Activated CD4-positive, alpha-beta T cell treated with anti-CD3 and anti-CD28 coated beads, Interleukin-2, Interleukin-6, amounts not matched to agents 100 ng/mL and 50 ng/mL, durations not matched to agents 16 hours and 8 hours (primary cell): ENCODE measurements around the gene MYO9B.

Source experiments
- DNase-seq: peaks from one replicate; pipeline ENCODE4 v3.0.0-alpha.2; 2020

MYO9B gene

DNA sequence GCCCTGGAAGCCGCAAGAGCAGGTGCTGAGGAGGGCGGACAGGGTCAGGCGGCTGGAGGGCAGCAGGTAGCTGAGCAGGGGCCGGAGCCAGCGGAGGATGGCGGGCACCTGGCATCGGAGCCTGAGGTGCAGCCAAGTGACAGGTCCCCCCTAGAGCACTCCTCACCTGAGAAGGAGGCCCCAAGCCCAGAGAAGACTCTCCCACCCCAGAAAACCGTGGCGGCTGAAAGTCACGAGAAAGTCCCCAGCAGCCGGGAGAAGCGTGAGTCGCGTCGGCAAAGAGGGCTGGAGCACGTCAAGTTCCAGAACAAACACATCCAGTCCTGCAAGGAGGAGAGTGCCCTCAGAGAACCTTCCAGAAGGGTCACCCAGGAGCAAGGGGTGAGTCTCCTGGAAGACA lies 119.0 kb downstream of the MYO9B start:
- DNase-seq, result no peak

DNA sequence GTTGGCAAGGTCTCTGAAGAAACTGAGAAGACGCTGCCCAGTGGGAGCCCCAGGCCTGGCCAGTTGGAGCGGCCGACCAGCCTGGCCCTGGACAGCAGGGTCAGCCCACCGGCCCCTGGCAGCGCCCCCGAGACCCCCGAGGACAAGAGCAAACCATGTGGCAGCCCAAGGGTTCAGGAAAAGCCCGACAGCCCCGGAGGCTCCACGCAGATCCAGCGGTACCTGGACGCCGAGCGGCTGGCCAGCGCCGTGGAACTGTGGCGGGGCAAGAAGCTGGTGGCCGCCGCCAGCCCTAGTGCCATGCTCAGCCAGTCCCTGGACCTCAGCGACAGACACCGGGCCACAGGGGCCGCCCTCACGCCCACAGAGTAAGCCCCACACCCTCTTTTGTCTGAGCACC lies 119.5 kb downstream of the MYO9B start:
- no peak for DNase-seq

DNA sequence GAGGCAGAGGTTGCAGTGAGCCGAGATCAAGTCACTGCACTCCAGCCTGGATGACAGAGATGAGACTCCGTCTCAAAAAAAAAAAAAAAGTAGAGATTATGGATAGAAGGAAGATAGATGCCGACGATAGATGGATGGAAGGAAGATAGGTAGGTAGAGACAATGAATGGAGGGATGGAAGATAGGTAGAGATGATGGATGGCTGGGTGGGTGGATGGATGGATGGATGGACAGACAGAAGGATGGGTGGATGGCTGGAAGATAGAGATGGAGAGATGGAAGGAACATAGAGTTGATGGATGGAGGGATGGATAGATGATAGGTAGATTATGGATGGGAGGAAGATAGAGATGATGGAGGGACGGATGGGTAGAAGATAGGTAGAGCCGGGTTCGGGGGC lies 121.0 kb downstream of the MYO9B start:
- no peak for DNase-seq

DNA sequence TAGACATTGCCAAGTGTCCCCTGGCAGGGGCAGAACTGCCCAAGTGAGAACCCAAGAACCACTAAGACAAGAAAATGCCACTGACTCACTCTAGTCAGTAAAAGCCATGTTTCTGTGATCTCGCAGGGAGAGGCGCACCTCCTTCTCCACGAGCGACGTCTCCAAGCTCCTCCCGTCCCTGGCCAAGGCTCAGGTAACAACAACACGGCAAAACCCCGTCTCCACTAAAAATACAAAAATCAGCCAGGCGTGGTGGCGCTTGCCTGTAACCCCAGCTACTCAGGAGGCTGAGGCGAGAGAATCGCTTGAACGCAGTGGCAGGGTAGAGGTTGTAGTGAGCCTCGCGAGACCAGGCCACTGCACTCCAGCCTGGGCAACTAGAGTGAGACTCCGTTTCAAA lies 122.1 kb downstream of the MYO9B start:
- no peak for DNase-seq

DNA sequence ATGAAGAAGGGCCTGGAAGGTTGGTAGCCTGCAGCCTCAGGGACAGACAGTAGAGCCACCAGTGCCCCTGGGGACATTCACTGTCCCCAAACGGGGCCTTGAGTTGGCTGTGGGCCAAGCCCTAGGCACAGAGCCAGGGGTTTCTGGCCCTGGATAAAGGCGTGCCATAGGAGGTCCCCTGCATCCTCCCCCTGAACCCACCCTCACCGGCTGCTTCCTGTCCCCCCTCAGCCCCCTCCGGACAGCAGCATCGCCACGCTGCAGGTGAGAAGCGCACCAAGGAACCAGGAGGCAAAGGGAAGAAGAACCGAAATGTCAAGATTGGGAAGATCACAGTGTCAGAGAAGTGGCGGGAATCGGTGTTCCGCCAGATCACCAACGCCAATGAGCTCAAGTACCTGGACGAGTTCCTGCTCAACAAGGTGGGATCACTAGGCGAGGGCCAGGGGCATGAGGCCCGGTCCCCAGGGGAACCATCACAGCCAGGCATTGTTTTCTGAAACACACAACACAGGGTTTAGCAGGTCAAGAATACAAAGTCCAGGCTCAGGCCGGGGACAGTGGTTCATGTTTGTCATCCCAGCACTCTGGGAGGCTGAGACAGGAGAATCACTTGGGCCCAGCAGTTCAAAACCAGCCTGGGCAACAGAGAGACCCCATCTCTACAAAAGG lies 125.0 kb downstream of the MYO9B start:
- DNase-seq, result no peak

DNA sequence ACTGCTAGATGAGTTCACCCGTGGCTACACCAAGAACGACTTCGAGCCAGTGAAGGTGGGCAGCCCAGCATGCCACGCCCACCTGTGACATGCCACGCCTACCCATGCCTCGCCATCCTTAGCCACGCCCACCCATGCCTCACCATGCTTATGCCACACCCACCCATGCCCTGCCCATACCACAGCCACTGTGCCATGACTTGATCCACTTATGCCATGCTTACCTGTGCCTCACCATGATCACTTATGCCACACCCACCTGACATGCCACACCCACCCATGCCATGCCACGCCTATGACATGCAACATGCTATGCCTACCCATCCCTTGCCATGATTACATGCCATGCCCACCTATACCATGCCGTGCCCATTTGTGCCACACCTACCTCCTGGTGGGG lies 126.7 kb downstream of the MYO9B start:
- DNase-seq, result peak; percentile 33

DNA sequence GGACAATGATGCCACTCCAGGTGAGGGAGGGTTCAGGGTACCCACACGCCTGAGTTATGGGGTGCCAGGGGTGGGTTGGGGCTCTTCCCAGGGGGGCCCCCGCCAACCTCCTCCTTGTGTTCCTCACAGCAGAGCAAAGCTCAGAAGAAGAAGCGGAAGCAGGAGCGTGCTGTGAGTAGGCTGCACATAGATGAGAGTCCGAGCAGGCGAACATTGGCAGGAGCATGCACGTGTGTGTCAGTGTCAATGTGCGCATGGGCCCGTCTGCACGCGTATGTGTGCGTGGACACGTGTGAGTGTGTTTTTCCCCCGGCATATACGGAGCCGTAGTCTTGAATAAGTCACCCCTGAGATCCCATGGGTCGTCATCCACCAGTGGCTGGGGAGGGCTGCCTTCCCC lies 127.1 kb downstream of the MYO9B start:
- DNase-seq, result no peak

DNA sequence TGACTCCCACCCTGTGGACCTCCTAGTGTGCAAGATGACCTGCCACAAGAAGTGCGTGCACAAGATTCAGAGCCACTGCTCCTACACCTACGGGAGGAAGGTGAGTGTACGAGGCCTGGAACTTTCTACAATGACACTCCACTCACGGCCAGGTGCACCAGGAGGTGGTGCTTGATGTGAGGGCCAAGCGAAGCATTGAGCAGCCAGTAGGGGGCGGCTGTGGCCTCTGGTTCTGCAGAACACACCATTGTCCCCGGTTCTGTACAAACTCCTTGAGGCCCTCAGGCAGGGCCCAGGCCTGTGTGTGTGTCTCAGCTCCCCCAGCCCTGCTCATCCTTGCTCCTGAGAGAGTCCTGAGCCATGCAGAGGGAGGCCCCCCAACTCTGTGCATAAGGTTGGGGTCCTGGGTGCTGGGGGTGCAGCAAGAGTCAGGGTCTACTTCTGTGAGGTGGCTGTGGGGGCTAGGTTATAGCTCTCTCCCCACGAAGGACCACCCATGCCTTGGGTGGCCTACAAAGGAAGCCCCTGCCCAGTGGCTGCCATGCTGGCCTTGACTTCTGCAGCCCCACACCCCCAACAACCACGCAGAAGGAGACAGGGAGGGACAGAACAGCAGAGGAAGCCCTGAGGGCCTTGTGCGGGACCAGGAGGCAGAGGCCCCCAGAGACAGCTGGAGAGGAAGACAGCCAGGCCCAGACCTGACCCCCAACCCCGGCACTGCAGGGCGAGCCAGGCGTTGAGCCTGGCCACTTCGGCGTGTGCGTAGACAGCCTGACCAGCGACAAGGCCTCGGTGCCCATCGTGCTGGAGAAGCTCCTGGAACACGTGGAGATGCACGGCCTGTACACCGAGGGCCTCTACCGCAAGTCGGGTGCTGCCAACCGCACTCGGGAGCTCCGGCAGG lies 129.9 kb downstream of the MYO9B start:
- DNase-seq, result peak; percentile 60

DNA sequence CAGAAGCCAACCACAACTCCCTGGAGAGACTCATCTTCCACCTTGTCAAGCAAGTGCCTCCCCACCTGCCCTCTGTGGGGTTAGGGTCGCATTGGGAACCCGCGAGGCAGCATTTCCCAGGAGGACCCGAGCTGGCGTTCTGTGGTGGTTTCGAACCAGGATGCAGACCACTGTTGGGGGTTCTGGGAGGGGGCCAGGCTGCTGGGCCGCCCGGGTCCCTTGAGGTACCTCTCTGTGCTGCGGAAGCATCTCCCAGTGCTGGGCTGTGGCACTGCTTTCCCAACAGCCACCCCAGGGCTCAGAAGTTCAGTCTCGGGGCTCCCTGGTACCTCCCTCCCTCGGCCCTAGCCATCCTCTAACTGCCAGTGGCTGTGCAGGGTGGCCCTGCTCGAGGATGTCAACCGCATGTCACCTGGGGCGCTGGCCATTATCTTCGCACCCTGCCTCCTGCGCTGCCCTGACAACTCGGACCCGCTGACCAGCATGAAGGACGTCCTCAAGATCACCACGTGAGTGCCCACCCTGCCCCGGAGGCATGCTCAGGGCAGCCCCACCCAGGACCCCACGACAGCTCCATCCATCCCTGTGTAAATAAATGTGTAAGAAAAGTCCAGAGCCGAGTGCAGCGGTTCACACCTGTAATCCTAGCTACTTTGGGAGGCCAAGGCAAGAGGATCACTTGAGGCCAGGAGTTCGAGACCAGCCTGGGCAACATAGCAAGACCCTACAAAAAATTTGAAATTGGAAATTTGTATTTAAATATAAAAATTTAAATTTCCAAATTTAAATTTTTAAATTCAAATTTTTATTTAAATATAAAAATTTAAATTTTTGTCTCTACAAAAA lies 131.4 kb downstream of the MYO9B start:
- no peak for DNase-seq

DNA sequence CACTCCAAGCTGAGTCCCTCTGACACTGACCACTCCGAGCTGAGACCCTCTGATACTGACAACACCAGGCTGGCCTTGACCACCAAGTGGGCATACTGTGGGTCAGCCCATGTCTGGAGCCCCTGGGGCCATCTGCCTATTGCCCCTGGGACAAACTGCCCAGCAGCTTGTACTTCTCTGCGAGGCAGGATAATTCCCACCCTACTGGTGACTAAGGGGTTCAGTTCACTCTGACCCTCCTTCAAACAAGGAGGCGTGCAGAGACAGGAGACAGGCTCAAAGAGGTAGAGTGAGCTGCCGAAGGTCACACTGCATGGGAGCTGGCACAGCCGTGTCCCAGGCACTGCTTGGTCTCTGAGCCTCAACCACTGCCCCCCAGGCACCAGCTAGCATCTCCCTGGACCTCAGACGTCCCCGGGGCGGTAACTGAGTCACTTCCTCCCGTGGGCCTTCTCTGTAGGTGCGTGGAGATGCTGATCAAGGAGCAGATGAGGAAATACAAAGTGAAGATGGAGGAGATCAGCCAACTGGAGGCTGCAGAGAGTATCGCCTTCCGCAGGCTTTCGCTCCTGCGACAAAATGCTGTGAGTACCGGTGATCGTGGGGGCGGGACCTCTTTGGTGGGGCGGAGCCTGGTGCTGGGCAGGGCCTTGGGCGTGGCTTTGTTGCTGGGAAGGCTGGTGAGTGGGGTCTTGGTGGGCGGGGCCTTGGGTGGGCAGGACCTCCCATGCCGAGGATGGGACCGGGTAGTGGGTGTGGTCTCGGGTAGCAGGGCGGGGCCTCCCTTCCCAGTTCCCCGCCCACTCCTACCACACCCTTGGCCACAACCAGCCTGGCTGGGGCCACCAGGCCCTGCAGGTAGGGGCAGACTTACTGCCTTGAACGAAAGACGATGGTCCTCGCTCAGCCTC lies 133.8 kb downstream of the MYO9B start:
- peak; percentile 66 for DNase-seq

DNA sequence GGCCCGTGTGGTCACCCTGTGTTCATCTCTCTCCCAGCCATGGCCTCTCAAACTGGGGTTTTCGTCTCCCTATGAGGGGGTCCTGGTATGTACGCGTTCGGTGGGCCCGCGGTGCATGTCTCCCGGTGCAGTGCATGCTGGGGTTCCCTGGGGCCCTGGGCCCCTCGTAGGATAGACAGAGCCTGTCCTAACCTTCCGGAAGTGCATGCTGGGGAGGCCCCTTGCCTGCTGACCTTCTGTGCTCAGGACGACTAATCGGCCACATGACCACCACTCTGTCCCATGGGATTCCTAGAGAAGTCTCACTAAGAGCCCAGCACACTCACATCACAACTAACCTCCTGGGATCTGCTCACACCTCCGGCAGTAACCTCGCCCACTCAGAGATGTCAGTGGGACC lies 134.7 kb downstream of the MYO9B start:
- no peak for DNase-seq

DNA sequence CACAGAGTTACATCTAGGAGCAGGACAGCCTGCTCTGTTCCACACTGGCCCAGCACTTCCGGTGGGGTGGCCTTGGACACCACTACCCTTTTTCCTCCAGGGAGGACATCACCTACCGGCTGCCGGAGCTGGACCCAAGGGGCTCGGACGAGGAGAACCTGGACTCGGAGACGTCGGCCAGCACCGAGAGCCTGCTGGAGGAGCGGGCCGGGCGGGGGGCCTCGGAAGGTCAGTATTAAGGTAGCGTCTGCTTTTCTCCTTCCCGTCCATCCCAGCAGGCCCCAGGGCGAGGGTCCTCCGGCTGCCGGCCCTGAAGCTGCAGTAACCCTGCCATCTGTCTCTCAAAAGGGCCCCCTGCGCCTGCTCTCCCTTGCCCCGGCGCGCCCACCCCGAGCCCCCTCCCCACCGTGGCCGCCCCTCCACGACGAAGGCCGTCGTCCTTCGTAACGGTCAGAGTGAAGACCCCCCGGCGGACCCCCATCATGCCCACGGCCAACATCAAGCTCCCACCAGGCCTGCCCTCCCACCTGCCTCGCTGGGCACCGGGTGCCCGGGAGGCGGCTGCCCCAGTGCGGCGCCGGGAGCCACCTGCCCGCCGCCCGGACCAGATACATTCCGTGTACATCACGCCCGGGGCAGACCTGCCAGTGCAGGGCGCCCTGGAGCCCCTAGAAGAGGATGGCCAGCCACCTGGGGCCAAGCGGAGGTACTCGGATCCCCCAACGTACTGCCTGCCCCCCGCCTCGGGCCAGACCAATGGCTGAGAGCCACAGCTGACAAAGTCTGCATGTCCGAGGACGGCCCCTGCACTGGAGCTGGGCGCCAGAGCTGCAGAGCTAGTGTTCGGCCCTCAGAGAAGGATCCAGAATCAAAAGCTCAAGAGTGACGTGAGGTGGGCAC lies 136.2 kb downstream of the MYO9B start:
- DNase-seq, result no peak

DNA sequence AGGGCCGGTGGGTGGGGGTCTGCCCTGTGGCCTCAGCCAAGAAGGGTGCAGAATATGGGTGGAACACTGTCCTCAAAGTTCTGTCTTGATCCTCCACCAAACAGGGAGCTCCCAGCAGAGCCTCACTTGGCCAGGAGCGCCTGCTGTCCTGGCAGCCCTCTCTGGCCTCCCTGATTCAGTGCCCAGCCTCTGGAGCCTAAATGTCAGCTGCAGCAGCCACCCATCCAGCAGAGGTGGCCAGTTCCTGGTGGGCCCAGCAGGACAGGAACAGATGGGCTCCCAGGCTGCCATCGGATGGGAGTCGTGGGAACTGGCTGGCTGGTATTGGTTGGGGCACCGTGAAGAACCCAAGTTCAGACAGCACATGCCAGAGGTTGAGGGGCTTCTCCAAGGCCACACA lies 137.8 kb downstream of the MYO9B start:
- no peak for DNase-seq

DNA sequence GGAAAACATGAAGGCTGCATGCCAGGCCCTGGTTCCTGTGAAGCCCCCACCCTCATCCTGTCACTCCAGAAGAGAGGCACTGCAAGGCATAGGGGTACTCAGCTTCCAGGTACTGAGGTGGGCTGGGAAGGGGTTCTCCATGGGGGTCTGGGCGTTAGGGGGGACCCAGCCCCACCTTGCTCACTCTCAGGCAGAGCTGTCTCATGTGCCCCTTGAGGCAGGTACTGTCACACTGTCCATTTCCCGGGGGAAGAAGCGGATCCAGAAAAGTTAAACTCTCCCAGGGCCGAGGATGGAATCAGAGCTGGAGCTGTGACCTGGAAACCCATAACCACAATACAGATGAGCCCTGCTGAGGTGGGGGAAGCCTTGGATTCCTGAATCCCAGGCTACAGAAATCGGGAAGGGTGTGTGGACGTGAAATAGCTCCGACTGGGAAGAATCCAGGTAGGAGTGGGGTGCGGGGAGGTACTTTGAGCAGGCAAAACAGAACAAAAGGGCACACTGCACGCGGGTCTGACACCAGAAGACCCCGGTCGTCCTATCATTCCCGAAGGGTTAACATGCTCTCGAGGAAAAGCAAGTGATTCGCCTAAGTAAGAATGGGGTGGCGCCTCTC lies 139.0 kb downstream of the MYO9B start:
- no peak for DNase-seq

DNA sequence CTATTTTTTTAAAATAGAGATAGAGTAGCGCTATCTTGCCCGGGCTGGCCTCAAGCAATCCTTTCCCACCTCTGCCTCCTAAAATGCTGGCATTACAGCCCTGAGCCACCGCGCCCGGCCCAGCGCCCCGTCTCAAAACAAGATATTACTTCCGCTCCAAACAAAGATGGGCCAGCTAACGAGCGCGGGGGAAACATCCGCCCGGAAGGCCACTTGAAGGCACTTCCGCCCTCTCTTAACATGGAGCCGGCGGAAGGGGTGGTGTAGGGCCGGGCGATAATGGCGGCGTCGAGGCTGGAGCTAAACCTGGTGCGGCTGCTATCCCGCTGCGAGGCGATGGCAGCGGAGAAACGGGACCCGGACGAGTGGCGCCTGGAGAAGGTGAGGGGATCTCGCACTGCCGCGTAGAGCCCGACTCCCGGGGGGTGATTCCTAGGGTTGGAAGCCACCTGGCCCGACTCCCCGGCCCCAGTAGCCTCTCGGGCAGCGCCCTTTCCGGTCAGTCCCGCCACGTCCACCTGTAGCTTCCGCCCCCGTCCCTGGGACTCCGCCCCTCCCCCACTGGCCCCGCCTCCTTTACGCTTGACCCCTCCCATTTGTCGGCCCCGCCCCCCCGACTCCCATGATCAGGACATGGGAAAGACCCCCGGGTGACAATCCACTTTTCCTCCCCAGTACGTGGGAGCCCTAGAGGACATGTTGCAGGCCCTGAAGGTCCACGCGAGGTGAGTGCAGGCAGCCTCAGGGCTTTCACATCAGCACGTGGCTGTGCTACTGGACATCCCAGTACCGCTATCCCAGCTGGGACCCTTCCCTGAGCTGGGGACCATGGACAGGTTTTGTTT lies 139.8 kb downstream of the MYO9B start, which contains the start of gene USE1:
USE1 (plus strand) TSS at position 231 of the 845 bp plus-strand sequence; CDS start at position 280, 49 bp downstream.
- DNase-seq, result peak; percentile 93

DNA sequence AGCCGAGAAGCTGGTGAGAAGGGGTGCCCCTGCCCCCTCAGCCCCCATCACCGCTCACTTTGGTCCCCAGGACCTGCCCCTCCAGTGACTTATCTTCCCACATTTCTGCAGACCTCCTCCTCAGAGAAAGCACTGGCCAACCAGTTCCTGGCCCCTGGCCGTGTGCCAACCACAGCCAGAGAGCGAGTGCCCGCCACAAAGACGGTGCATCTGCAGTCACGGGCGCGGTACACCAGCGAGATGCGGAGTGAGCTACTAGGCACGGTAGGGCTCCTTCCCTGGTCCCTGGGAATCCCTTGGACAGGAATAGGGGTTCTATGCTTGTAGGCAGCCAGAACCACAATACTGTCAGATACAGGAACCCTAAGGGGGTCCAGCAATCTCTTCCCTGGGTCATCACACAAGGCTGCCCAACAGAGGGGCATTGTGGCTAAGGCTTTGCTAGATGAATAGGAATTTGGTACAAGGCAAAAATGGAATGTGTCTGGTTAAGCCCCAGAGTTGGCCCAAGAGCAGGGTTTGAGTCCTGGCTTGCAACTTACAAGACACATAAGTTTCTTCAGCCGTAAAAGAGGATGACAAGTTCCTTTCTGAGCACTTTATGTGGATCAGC lies 140.6 kb downstream of the MYO9B start:
- DNase-seq, result no peak

DNA sequence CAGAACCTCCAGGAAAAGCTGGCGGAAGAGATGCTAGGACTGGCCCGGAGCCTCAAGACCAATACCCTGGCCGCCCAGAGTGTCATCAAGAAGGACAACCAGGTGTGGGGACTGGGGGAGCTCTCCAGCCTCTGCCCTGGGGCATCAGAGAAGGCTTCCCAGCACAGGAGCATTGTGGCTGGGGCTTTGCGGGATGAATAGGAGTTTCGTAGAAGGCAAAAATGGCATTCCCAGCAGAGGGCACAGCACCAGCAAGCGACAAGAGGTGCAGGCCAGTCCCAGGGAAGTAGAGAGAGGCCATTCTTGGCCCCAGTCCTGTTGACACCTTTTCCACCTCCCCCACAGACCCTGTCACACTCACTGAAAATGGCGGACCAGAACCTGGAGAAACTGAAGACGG lies 143.7 kb downstream of the MYO9B start:
- DNase-seq, result no peak

DNA sequence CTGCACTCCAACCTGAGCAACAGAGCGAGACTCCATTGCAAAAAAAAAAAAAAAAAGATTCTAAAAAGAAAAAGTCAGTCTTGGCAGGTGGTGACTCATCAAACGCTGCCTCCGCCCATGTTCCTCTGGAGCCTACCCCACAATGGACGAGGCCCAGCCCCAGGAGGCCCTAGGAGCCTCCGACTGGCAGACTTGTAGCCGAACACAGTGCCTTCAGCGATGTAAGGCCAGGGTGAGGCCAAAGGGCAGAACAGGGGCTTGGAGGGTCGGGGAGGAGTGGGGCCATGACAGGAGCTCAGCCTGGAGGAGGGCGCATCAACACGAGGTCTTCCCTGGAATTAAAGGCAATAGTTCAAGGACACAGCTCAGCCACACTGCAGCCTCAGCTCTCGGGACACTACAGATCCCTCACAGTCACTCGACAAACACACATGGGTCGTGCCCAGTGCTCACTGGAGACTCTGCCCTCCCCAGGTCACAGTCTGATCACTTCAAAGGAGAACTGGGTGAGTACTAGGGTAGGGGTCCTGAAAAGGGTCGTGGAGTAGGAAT lies 144.7 kb downstream of the MYO9B start:
- DNase-seq, result no peak

DNA sequence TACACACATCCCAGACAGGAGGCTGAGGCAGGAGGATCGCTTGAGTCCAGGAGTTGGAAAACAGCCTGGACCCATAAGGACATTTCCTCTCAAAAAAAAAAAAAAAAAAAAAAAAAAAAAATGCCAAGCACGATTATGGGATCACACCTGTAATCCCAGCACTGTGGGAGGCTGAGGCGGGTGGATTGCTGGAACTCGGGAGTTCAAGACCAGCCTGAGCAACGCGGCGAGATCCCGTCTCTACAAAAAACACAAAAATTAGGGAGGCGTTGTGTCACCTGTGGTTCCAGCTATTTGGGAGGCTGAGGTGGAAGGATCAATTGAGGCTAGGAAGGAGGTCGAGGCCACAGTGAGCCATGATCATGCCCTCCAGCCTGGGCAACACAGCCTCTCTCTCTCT lies 149.5 kb downstream of the MYO9B start:
- no peak for DNase-seq
